Measurements from ENCODE around the gene NACAD.
A peak's percentile ranks its signal among the peaks of the same experiment; 100 is the strongest.
"Not testable (repeated sequence)": the region's sequence is repeated elsewhere in the genome, so short reads cannot be mapped to it uniquely, and the experiment has no call there.

Gene NACAD

GRCh38 chr7:45117582-45117981, 28.8 kb upstream of the NACAD start:
- DNase-seq (ENCODE audit: low read depth, low spot score), result no peak

GRCh38 chr7:45116048-45116447, 27.3 kb upstream of the NACAD start:
- DNase-seq (ENCODE audit: low read depth, low spot score), result no peak

GRCh38 chr7:45114926-45115325, 26.2 kb upstream of the NACAD start:
- no peak for DNase-seq (ENCODE audit: low read depth, low spot score)

DNA sequence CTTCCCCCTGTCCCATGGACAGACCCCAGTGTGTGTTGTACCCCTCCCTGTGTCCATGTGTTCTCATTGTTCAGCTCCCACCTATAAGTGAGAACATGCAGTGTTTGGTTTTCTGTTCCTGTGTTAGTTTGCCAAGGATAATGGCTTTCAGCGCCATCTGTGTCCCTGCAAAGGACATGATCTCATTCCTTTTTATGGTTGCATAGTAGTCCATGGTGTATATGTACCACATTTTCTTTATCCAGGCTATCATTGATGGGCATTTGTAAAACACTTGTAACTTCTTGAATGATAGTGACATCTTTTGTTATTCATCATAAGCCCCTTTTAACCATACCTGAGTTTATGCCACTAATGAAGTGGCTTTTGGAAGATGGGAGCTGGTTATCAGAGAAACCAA, 25.5 kb upstream of the NACAD start:
- not testable (repeated sequence) for DNase-seq (ENCODE audit: low read depth, low spot score)

GRCh38 chr7:45112648-45113047, 23.9 kb upstream of the NACAD start:
- no peak for DNase-seq (ENCODE audit: low read depth, low spot score)

DNA sequence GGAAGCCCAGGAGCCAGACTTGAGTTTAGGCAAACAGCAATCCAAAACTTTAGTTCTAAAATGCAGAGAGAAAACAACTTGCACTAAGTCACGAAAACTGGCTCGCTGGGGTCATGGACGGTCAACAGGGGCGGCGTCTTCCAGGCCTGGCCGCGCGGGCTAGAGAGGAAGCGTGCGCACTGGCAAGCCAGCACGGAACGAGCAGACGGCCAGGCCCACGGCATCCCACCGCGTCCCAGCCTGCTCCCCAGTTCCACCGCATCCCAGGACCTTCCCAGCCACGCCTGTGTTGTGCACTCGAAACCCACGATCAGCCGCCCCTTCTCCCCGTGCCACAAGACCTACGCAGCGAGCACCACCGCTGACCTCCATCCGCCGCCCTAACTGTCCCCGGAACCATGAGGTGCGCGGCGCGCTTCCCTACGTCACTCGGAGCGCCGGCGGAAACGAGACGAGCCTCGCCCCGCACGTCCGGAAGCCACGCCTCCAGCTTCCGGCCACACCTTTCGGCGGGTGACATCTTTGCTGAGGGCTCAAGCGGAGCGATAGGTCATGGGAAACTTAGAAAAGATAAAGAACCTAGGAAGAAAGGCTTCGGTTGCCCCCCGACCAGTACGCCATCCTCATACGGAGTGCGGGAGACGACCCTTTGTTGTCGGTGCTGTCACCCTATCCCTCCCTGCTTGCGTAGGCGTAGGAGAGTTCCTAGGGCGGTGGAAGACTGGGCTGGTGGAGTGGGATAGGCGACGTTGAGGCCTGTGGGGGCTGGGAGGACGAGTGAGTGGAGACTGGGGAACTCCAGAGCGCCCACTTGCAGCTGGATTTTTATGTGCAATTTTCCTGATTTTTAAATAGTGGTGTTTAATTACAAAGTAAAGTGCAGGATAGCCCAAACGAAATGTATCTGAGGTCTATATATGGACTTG, 22.8 kb upstream of the NACAD start, which contains the start of gene TBRG4:
TBRG4 (minus strand) TSS at position 400 of the 926 bp plus-strand sequence. CDS start 2,460 bp downstream, outside the sequence.
- DNase-seq (ENCODE audit: low read depth, low spot score), result peak; percentile 70

GRCh38 chr7:45108863-45109262, 20.1 kb upstream of the NACAD start:
- DNase-seq (ENCODE audit: low read depth, low spot score), result no peak

GRCh38 chr7:45107356-45107755, 18.6 kb upstream of the NACAD start:
- no peak for DNase-seq (ENCODE audit: low read depth, low spot score)

DNA sequence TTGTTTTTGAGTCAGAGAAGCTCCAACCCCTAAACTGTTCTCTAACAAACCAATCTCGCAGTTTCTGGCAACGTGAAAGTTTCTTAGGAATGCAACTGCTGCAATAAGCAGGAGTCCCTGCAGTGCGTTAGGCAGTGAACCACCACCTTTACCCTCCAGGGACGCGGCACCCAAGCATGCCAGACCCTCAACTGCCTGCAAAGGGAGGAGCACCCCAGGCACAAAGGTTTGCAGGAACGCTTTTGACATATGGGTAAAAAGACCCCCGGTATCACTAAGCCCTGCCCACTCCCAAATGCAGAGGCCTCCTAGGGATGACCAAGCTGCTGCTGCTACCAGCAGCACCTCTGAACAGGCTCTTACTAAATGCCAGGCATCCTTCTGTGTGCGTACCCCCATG, 18.1 kb upstream of the NACAD start:
- DNase-seq (ENCODE audit: low read depth, low spot score), result no peak

DNA sequence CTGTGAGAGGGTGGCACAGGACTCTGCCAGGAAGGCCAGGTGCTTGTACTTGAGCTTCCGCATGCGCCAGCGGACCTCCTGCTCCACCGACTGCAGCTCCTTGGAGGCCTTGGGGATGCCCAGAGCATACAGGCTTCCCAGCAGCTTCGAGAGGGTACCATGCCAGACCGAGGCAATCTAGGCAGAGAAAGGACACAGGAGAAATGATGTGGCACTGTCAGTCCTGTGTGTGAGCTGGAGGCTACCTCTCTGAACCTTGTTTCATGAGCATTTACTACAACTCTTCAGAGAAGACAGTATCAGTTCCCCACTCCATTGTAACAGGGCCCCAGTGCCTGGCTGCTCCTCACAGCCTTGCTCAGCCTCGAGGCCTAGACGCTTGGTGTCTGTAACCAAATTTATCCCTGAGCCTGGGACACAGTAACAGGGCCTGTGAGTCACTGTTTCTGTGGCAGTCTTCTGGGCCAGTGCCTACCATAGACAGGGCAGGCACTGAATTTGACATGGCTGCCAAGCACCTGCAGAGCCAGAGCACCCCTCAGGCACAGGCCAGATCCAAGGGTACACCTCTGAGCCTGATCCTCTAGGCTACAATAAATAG, 16.9 kb upstream of the NACAD start:
- no peak for DNase-seq (ENCODE audit: low read depth, low spot score)

DNA sequence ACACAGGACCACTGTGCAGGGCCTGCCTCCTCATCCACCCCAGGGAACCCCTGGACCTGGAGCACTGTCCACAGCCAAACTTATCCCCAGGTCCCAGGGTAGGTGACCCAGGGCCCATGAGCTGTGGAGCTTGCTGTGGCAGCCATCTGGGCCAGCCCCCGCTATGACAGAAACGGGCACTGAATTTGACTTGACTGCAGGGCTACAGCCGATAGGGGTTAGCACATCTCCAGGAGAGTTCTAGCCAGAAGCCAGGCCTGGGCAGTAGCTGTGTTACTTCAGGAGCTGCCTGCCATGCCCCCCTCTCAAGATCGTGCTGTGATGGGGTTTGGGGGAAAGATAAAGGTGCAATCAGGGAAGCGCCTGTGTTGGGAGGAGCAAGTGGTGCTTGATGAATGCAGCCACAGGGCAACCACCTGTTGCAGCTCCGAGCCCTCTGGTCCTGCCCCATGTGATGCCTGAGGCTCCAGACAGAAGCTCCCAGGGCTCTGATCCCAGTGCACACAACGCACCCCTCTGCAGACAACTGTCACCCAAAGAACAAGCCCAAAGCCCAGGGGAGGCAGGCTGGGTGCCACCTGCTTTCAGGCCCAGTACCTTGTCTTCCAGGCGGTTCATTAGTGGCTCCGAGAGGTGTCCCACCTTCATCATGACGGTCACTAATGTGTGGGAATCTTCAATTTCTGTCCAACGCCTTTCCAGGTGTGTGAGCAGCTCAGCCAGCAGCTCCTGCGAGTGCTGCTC, 16.2 kb upstream of the NACAD start:
- DNase-seq (ENCODE audit: low read depth, low spot score), result no peak

GRCh38 chr7:45103958-45104843, 15.4 kb upstream of the NACAD start:
- no peak for DNase-seq (ENCODE audit: low read depth, low spot score)

- no peak for DNase-seq (ENCODE audit: low read depth, low spot score)
Observed at GRCh38 chr7:45102785-45103712, 14.3 kb upstream of the NACAD start.

GRCh38 chr7:45101748-45102147, 13.0 kb upstream of the NACAD start:
- DNase-seq (ENCODE audit: low read depth, low spot score), result no peak

- DNase-seq (ENCODE audit: low read depth, low spot score), result no peak
Observed at GRCh38 chr7:45100761-45101480, 12.2 kb upstream of the NACAD start.

- no peak for DNase-seq (ENCODE audit: low read depth, low spot score)
Observed at GRCh38 chr7:45099891-45100760, 11.4 kb upstream of the NACAD start.

DNA sequence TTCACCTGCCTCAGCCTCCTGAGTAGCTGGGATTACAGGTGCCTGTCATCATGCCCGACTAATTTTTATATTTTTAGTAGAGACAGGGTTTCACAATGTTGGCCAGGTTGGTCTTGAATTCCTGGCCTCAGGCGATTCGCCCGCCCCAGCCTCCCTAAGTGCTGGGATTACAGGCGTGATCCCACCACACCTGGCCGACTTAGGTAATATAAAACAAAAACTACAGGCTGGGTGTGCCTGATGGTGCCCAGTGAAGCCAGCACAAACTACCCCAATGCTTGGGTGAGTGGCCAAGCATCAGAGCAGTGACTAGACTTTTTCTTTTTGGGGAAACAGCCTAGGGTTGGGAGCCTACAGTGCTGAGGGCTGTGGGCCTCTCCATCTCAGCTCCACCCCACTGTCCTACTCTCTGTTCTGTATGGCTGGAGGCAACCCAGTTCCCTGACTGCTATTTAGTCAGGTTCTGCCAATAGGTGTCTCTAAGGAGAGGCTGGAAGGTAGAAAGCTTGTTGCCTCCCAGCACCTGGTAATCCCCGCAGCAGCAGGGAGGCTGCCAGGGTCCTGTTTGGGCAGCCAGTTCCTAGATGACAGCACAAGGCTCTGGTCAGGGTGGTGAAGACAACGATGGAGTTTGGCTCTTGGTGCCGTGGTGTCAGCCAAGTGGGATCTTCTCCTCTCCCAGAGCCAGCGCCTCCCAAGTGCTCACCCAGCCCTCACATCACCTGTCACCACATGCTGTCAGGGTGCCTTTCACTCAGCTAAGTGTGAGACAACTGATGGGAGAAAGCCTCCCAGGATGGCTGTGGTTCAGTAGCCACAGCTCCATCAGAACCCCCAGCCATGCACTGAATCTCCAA, 10.4 kb upstream of the NACAD start:
- no peak for DNase-seq (ENCODE audit: low read depth, low spot score)

GRCh38 chr7:45092931-45093235, 4.1 kb upstream of the NACAD start:
- no peak for DNase-seq (ENCODE audit: low read depth, low spot score)
